ENCODE results near the gene GALNT2. TPM values are rescaled to one million over a fixed set of nuclear protein-coding genes. Genes with fewer than 3 reads are reported as not detected.
A peak's percentile ranks its signal among the peaks of the same experiment; 100 is the strongest.

GALNT2 gene
- total RNA-seq, 1 donor from 2014 or later: 58.0 TPM

DNA sequence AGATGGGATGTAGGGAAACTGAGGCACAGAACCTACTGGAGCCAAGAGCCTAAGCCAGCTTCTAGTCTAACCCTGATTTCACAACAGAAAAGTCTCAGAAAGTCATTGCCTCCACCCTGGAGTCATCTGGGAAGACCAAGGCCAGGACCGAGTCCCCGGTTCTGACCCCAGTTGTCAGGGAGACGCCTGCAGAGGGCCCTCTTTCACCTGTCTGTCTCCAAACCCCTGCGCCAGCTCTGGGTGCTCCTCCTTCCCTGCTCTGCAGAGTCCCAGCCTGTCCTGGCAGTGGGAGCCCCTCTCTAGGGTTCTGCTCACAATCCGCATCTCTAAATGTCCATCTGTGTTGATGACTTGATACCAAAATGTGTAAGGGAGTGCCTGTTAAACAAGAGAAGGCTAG is 209.4 kb downstream of the GALNT2 start:
- peaks cover 16% of the 10 kb centered on the region for H3K4me1 Mint-ChIP-seq
- H3K27ac Mint-ChIP-seq (ENCODE audit: unreplicated experiment): peak overlapping the region; percentile 71
- no peak for DNase-seq (ENCODE audit: low read depth, low spot score)
- TF ChIP-seq, protein P1, sequence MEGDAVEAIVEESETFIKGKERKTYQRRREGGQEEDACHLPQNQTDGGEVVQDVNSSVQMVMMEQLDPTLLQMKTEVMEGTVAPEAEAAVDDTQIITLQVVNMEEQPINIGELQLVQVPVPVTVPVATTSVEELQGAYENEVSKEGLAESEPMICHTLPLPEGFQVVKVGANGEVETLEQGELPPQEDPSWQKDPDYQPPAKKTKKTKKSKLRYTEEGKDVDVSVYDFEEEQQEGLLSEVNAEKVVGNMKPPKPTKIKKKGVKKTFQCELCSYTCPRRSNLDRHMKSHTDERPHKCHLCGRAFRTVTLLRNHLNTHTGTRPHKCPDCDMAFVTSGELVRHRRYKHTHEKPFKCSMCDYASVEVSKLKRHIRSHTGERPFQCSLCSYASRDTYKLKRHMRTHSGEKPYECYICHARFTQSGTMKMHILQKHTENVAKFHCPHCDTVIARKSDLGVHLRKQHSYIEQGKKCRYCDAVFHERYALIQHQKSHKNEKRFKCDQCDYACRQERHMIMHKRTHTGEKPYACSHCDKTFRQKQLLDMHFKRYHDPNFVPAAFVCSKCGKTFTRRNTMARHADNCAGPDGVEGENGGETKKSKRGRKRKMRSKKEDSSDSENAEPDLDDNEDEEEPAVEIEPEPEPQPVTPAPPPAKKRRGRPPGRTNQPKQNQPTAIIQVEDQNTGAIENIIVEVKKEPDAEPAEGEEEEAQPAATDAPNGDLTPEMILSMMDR (conservative IDR thresholded peaks at IDR 0.05): no peak
- no peaks in the 10 kb centered on the region for H3K27me3 Mint-ChIP-seq (ENCODE audit: low read depth)
- H3K36me3 Mint-ChIP-seq (ENCODE audit: low read depth): peaks cover 3% of the 10 kb centered on the region
- no peaks in the 10 kb centered on the region for H3K9me3 Mint-ChIP-seq
- H3K4me3 Mint-ChIP-seq: no peak overlapping the region

DNA sequence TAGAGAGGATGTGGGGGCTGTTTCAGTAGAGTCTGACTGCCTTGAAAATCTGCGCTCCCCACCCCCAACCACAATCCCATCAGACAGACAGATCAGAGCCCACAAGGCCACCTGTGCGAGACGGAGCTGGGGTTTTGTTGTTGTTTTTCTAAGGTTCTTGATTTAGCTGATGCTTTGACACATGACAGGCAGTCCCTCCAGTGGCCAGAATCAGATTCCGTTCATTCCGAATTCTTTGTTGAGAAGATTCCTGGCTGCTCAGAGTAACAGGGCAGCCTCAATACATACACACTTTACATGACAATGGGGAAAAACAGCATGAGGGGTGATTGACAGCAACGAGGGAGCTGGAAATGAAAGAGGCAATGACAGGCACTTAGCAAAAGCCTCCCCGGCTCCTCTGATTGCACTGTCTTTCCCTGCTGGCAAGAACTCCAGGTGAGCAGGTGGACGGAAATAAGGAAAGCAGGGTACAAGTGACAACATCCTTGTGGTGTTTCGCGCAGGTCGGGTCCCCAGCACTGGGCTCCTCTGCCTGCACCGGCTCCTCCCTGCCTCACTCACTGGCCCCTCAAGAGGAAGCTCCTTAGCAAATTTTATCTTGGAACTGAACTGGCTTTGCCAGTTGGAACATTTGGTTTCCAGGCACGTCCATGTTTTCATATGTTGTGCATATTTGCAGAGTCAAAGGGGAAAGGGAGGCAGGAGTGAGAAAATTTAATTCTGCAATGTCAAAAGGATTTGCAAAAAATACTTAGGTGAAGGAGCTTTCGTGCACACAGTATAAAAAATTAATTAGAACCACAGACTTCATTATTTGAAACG is 210.4 kb downstream of the GALNT2 start:
- DNase-seq (ENCODE audit: low read depth, low spot score): no peak
- H3K27ac Mint-ChIP-seq (ENCODE audit: unreplicated experiment): peak overlapping the region; percentile 52

DNA sequence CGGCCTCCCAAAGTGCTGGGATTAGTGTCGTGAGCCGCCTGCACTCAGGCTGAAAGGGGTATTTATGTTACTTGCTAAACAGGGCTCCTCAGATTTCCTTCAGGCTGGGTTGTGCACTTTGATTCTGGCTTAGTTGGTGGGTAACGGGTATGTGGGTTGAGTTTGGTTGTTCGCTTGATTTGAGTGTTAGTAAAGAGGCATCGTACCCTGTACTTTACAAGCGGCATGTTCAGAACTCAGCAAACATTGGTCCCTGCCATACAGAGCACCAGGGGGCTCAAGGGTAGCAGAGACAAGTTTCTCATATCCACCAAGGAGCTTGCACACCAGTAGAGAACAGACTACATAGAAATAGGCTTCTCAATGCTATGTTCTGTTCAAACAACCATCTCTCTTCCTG is 211.3 kb downstream of the GALNT2 start:
- Mint-ChIP-seq H3K27me3 (ENCODE audit: low read depth) (no peaks in the 10 kb centered on the region), H3K27ac (ENCODE audit: unreplicated experiment) (no peak overlapping the region), H3K9me3 (no peaks in the 10 kb centered on the region), H3K36me3 (ENCODE audit: low read depth) (peaks cover 5% of the 10 kb centered on the region), H3K4me3 (no peak overlapping the region), H3K4me1 (peaks cover 15% of the 10 kb centered on the region)
- DNase-seq (ENCODE audit: low read depth, low spot score): no peak
- TF ChIP-seq, protein P1 (conservative IDR thresholded peaks at IDR 0.05): no peak

More for the DNA sequence above, 210.4 kb downstream of the GALNT2 start:
- Mint-ChIP-seq H3K27me3 (ENCODE audit: low read depth) (no peaks in the 10 kb centered on the region), H3K4me3 (peak overlapping the region; percentile 3), H3K9me3 (no peaks in the 10 kb centered on the region), H3K36me3 (ENCODE audit: low read depth) (peaks cover 5% of the 10 kb centered on the region), H3K4me1 (peaks cover 15% of the 10 kb centered on the region)
- TF ChIP-seq, protein P1 (conservative IDR thresholded peaks at IDR 0.05): peak; percentile 44

DNA sequence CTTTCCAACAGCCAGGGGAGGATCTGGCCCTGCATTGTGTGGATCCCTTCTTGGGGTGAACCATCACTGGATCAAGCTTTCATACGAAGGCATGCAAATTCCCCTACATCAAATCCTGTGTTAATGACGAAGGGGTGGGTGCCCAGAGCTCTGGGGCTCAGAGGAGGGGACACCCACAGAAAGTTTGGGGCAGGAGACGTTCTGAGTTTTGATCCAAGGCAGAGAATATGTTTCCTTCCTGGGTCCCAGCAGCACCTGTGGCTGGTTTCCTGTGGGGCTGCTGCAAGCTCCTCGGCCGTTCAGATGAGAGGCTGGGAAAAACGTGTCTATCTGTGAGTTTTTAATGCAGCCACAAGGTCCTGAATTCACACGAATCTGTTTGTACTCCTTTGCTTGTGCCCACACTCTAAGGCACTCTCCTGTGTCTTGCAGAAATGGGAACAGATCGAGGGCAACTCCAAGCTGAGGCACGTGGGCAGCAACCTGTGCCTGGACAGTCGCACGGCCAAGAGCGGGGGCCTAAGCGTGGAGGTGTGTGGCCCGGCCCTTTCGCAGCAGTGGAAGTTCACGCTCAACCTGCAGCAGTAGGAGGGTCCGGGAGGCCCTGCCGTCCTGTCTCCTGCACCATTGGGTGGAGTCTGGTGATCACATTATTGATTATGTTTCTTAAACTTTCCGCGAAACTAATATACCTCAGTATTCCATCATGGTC is 212.0 kb downstream of the GALNT2 start:
- no peaks in the 10 kb centered on the region for H3K27me3 Mint-ChIP-seq (ENCODE audit: low read depth)
- H3K36me3 Mint-ChIP-seq (ENCODE audit: low read depth): peaks cover 5% of the 10 kb centered on the region
- H3K4me1 Mint-ChIP-seq: peaks cover 15% of the 10 kb centered on the region
- no peaks in the 10 kb centered on the region for H3K9me3 Mint-ChIP-seq
- H3K4me3 Mint-ChIP-seq: no peak overlapping the region
- no peak for DNase-seq (ENCODE audit: low read depth, low spot score)
- TF ChIP-seq, protein P1 (conservative IDR thresholded peaks at IDR 0.05): no peak
- H3K27ac Mint-ChIP-seq (ENCODE audit: unreplicated experiment): no peak overlapping the region

DNA sequence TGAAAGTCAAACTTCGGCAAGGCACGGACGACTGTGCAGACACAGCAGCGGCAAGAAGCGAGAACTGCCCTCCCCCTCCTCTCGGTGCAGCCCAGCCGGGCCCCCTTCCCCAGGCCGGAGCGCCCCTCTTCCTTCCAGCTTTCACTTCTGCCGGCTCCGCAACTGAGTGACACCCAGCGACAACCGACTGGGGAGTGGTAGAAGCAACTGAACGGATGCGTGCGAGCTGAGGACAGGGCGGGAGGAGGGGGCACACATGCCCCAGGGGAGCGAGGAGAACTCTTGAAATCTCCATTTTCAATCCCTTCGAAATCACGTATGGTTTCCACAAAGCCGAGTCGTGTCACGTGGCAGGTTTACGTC is 212.5 kb downstream of the GALNT2 start:
- Mint-ChIP-seq H3K4me1 (peaks cover 15% of the 10 kb centered on the region), H3K36me3 (ENCODE audit: low read depth) (peaks cover 5% of the 10 kb centered on the region), H3K27me3 (ENCODE audit: low read depth) (no peaks in the 10 kb centered on the region), H3K4me3 (no peak overlapping the region), H3K9me3 (no peaks in the 10 kb centered on the region), H3K27ac (ENCODE audit: unreplicated experiment) (no peak overlapping the region)
- TF ChIP-seq, protein P1 (conservative IDR thresholded peaks at IDR 0.05): no peak
- no peak for DNase-seq (ENCODE audit: low read depth, low spot score)

Data from neural crest cell (in vitro differentiated cells).